Measurements from ENCODE around the gene VPS13A.
"Not testable (repeated sequence)": the region's sequence is repeated elsewhere in the genome, so short reads cannot be mapped to it uniquely, and the experiment has no call there.

VPS13A gene

GRCh38 chr9:77429928-77430327 lies 252.6 kb downstream of the VPS13A start:
- no peak for DNase-seq

- no peak for DNase-seq
Observed at GRCh38 chr9:77432053-77432452, 254.7 kb downstream of the VPS13A start.

- DNase-seq, result no peak
Observed at GRCh38 chr9:77433675-77434445, 256.5 kb downstream of the VPS13A start.

- no peak for DNase-seq
Observed at GRCh38 chr9:77435277-77435676, 257.9 kb downstream of the VPS13A start.

GRCh38 chr9:77435688-77436087 lies 258.4 kb downstream of the VPS13A start:
- DNase-seq, result no peak

GRCh38 chr9:77438653-77439052 lies 261.3 kb downstream of the VPS13A start:
- DNase-seq, result no peak

GRCh38 chr9:77440057-77440456 lies 262.7 kb downstream of the VPS13A start:
- DNase-seq, result no peak

GRCh38 chr9:77441124-77441523 lies 263.8 kb downstream of the VPS13A start:
- DNase-seq, result not testable (repeated sequence)

- no peak for DNase-seq
Observed at GRCh38 chr9:77442436-77442835, 265.1 kb downstream of the VPS13A start.

GRCh38 chr9:77447646-77448045 lies 270.3 kb downstream of the VPS13A start:
- no peak for DNase-seq

- DNase-seq, result no peak
Observed at GRCh38 chr9:77449240-77450084, 272.1 kb downstream of the VPS13A start.

- no peak for DNase-seq
Observed at GRCh38 chr9:77450085-77450475, 272.7 kb downstream of the VPS13A start.

GRCh38 chr9:77451507-77451906 lies 274.2 kb downstream of the VPS13A start:
- DNase-seq, result no peak

- no peak for DNase-seq
Observed at GRCh38 chr9:77453825-77454647, 276.7 kb downstream of the VPS13A start.

- DNase-seq, result no peak
Observed at GRCh38 chr9:77454663-77455062, 277.3 kb downstream of the VPS13A start.

- DNase-seq, result no peak
Observed at GRCh38 chr9:77455312-77455927, 278.1 kb downstream of the VPS13A start.

GRCh38 chr9:77456829-77457437 lies 279.6 kb downstream of the VPS13A start:
- no peak for DNase-seq

GRCh38 chr9:77457916-77458592 lies 280.7 kb downstream of the VPS13A start:
- DNase-seq, result no peak

- DNase-seq, result no peak
Observed at GRCh38 chr9:77460938-77461337, 283.6 kb downstream of the VPS13A start.

- DNase-seq, result no peak
Observed at GRCh38 chr9:77462066-77462465, 284.7 kb downstream of the VPS13A start.

- no peak for DNase-seq
Observed at GRCh38 chr9:77463151-77463550, 285.8 kb downstream of the VPS13A start.

GRCh38 chr9:77464661-77465060 lies 287.3 kb downstream of the VPS13A start:
- no peak for DNase-seq
